GM03348 (cell line): ENCODE results near the gene SPATA31E1.
A peak's percentile ranks its signal among the peaks of the same experiment; 100 is the strongest.
"Not testable (repeated sequence)": the region's sequence is repeated elsewhere in the genome, so short reads cannot be mapped to it uniquely, and the experiment has no call there.

Experiments used
- DNase-seq: peaks from one replicate; pipeline ENCODE4 v3.0.0; 2012; ENCODE audit warnings: low spot score

SPATA31E1 gene

DNA sequence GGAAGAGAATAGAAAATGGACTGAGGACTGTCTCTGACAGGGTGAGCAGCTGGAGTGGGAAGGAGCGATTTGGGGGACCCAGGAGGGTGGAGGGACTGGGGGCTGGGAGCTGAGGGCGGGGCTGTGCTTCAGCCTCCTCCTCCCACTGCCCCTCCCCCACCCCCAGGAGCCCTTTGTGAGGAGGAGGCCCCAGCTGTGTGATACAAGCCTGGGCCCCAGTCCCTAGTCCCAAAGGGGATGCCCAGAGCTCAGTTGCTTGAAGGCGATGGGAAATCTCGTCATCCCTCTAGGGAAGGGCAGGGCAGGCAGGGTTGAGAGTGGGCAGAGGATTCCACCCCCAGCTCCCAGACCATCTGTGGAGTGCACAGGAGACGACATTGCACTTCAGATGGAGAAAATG lies at the start of gene SPATA31E1:
SPATA31E1 (plus strand) TSS at position 251 of the 400 bp plus-strand sequence; CDS start at position 266, 15 bp downstream.
- DNase-seq = no peak

DNA sequence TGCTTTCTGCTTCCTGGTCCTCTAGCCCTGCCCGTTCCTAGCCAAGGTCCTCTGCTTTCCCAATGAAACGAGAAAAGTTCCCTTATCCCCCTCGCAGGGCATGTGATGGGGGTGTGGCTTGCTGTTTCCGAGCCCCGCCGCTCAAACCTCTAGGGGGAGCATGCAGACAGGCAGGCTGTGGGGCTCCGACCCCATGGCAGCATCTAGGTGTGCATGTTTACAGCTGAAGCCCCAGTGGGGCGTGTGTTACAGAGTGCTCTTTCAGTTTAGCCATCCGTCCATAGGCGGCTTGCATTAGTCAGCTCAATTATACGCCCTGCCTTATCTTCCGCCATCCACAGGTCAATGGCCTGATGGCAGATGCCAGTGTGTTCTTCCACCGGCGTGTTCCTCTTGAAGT lies 48.3 kb upstream of the SPATA31E1 start:
- no peak for DNase-seq

DNA sequence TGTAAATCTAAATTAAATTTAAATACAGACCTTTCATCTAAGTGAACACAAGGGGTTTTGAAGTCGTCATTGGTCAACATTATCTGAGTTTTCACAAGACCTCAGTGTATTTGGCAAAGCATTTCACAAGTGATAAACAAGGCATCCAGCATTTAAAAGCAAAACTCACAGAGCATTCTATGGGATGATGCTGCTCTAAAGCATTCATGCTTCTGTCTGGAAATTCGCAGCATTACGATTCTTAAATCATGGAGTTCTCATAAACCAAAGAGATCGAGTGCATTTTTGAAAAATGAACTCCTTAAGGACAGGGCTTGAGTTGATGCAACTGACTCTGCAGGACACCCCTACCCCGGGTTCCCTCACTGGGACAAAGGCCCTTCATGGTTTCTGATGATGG lies 46.1 kb upstream of the SPATA31E1 start:
- no peak for DNase-seq

DNA sequence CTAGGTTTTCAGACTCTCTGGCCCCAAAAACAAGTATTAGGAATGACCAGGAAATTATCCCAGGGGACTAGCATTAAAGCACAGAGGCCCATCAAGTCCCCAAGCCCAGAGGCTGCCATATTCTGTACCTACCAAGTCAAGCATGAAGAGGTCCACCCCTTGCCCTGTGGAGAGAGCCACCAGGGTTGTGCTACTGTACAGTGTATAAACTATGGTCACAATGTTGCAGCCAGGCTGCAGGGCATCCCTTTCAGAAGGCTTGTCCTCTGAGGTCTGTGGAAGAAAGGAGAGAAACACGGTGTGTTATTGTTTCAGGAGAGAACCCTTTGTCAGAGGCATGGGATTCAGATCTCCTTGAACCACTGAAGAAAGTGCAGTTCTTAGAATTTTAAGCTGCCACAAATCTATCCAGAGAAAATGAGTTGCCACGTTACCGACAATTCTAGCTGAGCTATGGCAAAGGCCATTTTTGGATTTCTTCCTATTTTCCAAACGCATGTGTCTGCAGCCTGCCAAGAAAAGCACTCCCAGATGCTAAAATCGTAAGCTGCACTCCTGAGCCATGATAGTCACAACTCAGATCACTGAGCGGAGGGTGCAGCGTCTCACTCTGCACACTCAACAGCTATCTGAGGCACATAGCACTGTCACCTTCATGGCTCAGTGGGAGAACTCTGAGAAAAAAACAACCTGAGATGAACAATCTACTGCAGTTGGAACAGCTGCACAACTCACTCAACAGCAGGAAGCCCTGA lies 45.5 kb upstream of the SPATA31E1 start:
- peak; percentile 22 for DNase-seq

DNA sequence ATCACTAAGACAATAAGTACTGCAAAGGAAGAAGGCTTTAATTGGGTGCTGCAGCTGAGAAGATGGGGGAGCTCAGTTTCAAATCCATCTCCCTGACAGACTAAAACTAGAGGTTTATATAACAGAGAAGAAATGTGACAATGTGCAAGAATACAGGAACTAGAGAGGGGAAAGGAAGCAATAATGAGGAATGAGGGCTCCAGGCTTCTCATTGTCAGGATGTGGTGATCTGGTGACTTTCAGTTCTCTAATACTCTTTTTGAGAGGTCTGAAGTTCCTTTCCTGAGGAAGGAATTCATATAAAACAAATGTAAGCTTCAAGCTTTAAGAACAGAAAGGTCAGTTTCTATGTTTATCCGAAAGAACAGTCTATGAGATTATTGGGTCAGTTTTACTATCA lies 42.5 kb upstream of the SPATA31E1 start:
- DNase-seq = no peak

DNA sequence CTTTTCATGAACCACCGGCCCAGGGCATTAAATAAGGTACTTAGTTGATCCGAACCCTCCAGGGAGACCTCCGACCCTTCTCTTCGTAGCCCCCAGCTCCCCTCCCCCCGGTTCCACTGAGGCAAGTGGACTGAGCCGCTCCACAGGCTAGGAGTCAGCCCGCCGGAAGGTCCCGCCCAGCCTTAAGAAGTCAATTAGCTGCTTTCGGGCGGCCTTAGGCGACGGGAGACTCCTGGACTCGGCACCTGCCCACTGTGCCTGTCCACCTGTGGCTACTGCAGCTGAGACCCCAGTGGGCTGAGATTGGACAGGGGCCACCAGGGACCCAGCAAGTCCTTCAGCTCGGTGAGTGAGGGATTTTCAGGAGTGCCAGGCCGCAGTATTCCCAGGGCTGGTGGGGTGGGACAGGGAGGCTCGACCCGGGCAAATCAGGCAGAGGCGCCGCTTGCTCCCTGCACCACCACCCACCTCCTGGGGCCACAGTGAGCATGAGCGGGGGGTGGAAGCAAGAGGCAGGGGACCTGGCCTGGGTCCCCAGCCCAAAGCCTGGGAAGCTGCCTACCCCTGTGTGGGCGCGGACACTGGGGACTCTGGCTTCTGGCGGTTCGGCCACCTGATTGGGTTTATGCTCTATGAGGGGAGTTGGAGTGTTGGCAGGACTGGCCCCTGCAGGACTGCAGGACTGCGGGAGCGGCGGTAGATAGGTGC lies 39.6 kb upstream of the SPATA31E1 start:
- no peak for DNase-seq

DNA sequence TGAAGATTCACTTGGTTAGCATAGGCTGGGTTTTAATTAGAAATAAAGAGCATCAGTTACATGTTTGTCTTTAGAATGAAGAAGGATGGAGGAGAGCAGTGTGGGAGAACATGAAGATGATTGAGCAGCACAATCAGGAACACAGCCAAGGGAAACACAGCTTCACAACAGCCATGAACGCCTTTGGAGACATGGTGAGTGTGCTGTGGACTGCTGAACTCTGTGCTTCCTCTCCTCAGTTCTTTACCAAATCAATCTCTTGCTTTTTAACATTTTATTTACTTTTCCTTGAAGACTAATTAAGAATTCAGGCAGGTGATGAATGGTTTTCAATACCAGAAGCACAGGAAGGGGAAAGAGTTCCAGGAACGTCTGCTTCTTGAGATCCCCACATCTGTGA lies 38.2 kb upstream of the SPATA31E1 start:
- no peak for DNase-seq

DNA sequence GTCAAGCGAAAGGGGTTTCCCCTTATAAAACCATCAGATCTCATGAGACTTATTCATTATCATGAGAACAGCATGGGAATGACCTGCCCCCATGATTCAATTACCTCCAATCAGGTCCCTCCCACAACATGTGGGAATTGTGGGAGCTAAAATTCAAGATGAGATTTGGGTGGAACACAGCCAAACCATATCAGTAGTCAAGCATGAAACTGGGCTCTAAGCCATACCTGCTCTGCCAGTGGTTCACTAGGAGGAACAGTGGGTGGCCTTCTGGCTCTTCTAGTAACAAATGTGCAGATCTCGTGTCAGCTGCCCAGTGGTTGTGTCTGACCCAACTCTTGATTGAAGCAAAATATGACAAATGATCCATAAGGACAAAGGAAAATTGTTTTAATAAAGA lies 34.9 kb upstream of the SPATA31E1 start:
- DNase-seq = not testable (repeated sequence)

DNA sequence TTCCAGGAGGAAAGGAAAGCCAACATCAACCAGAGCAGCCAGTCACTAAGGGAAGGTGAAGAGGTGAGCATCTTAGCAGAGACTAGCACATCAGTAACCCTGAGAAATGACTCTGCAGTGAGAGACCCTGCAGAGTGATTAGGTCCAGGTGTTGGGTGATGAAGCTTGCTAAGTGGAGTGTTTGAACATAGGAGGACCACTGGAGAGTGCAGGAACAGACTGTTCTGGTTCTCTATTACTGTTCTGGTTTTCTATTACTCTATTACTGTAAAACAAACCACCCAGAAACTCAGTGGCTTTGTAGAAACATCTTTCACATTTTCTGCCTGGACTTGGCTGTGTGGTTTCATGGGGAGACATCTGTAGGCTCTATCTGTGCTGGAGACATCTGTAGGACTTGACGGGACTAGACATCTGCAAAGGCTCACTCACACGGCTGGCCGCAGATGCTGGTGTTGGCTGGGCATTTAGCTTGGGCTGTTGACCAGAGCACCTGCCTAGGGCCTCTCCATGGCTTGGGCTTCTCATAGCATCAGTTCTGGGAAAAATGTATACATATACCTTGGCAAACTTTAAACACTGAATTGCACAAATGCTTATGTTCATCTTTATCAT lies 33.4 kb upstream of the SPATA31E1 start:
- no peak for DNase-seq

DNA sequence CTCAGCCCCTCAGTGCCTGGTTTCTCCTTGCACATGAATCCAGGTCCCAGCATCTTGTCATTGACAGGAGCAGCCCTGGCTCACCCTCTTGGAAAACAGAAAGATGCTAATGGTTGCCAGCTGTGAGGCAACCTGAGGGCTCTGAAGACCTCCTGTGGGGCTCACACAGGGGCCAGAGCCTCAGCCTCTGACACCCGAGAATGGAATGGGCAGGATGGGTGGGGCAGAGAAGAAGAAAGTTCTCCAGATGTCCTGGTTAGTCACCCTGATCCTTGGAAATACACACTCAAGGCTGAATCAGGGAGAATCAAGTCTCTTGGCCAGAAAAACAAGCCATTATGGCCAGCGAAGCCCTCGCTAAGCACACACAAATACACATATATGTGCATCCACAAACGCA lies 32.3 kb upstream of the SPATA31E1 start:
- DNase-seq = peak; percentile 84

DNA sequence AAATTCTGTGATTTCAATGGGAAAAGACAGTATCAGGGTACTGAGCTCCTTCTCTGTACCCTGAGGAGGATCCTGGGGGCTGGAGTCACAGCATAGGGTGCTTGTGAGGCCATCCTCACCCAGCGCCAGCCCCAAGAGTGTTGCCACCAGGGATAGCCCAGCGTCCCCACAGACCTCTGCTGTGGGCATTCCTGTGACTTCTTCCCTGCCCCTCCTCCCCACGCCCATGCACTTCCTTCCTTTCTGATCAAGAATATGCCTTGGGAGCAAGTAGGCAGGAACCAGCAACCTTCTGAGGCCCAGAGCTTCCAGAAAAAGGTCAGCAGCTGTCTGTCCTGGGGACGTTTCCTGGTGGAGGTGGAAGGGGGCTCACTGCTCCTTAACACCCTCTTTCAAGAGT lies 31.5 kb upstream of the SPATA31E1 start:
- not testable (repeated sequence) for DNase-seq

DNA sequence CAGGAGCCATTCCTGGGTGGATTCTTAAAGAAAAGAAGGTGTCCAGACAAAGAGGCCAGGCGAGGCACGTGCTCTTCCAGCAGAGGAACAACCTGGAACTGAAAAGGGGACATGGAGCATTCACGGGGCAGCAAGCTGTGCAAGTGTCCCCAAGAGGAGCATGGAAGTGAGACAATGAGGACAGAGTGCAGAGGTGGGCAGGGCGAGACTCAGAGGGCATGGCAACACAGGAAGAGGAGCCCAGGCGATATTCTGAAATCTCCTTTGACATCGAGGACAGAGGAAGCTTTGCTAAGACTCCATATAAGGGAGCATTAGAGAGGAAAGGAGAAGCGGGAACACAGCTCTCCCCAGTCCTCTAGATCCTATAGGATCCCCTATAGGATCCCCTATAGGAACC lies 29.4 kb upstream of the SPATA31E1 start:
- no peak for DNase-seq

DNA sequence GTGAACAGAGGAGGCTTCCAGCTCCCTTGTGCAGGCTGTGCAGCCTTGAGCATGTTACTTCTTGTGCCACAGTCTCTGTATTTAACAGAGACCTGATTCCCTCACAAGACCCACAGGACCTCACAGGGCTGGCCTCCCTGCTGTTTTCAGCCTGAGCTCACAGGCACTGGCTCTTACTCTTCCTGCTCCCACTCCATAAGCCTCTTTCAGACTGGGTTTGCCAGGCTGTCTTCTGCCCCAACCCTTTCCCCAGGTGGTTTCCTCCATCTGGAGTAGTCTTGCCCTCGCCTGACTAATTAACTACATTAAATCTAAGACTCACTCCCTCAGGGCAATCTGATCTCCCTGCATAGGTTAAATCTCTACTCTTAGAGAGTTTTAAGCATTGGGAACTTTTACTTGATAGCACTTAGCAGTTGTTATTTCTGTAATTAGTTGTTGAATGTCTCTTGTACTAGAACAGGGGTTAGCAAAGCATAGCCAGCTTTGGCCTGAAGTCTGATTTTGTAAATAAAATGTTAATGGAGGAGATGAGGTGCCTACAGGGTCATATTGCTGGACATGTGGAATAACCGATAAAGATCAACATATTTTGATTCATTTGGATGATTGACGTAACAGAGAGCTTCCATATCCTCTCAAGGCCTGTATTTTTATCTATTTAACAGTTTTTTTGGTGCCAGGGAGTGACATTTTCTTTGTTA lies 28.6 kb upstream of the SPATA31E1 start:
- DNase-seq = no peak

DNA sequence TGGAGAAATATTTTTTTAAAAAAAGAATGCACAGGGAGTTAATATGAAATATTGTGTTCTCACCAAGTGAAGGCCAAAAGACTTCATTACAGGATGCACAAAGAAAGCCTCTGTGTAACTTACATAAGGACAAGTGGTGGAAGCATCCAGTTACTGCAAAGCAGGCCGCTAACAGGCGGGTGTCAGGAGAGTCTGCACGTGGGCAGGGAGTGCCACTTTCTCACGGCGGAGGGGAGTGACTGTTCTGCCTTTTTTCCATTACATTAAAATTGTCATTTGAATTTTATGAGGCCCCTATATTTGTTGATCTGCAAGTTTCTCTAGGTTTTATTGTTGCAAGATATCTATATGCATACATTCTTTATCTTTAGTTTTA lies 28.1 kb upstream of the SPATA31E1 start:
- no peak for DNase-seq

DNA sequence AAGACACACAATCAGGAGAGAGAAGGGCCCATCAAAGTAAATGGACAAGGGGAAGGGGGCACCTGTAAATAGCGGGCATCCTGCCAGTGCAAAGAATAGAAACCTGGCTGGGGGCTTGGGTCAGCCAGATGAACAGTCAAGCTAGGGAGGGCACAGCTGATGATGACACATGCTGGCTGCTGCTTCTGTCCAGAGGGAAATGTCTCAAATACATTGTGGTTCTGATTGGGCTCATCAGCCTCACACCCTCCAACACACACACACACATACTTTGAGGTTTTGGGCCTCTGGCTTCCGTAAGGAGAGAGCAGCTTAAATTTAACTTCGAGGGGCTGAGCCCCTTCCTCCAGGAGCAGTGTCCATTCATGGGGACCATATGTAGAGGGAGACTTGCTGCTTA lies 27.6 kb upstream of the SPATA31E1 start:
- DNase-seq = no peak

DNA sequence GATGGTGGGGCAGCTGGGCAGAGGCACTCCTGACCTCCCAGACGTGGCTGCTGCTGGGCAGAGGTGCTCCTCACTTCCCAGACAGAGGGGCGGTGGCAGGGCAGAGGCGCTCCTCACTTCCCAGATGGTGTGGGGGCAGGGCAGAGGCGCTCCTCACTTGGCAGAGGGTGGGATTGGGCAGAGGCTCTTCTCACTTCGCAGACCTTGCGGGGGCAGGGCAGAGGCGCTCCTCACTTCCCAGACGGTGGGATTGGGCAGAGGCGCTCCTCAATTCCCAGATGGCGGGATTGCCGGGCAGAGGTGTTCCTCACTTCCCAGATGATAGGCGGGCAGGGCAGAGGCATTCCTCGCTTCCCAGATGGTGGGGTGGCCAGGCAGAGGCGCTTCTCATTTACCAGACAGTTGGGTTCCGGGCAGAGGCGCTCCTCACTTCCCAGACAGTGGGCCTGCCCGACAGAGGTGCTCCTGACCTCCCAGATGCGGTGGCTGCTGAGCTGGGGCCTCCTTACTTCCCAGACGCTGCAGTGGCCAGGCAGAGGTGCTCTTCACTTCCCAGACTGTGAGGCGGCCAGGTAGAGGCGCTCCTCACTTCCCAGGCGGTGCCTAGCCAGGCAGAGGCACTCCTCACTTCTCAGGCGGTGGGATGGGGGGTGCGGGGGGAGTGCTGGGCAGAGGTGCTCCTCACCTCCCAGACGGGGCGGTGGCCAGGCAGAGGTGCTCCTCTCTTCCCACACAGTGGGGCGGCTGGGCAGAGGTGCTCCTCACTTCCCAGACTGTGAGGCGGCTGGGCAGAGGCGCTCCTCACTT lies 25.3 kb upstream of the SPATA31E1 start:
- no peak for DNase-seq

DNA sequence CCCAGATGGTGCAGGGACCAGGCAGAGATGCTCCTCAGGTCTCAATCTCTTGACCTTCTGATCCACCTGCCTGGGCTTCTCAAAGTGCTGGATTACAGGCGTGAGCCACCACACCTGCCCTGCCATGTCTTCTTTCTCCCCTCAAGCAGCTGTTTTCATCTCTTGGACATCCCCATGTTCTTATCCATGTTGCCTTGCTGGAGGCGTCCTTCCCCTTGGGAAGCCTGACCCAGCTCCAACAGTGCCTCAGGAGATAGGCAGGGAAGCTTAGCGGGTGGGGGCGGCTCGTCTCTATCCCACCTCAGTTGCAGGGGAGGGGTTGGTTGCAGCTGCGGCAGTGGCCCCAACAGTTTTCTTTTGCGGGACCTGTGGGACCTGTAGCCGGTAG lies 24.7 kb upstream of the SPATA31E1 start:
- no peak for DNase-seq

DNA sequence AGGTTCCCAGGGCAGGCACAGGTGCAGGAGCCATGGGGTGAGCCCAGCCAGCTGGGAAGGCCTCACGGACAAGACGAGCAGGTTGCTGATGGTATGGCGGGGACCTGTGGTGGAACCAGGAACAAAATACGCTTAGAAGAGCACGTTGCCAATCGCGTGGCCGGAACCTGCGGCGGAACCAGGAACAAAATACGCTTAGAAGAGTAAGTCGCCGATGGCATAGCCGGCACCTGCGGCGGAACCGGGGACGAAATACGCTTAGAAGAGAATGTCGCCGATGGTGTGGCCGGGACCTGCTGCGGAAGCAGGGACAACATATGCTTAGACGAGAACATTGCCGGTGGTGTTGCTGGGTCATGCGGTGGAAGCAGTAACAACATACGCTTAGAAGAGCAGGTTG lies 23.5 kb upstream of the SPATA31E1 start:
- no peak for DNase-seq

DNA sequence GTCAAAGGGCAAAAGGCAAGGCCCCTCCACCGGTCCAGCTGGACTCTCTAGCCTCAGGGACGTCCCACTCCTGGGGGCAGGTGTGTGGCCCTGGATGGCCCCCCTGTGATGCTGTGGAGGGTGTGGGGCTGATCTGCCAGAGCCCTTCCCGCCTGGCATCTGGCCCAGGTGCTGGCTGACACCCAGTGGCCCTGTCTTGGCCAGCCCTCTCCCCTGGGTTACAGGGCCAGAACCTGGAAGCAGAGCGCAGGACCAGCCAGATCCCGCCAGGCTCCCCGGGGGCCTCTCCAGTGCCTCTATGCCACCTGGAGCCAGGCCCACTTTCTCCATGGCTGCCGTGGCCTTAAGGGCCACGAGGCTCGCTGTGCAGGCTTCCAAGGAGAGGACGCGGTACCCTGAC lies 22.9 kb upstream of the SPATA31E1 start:
- no peak for DNase-seq

DNA sequence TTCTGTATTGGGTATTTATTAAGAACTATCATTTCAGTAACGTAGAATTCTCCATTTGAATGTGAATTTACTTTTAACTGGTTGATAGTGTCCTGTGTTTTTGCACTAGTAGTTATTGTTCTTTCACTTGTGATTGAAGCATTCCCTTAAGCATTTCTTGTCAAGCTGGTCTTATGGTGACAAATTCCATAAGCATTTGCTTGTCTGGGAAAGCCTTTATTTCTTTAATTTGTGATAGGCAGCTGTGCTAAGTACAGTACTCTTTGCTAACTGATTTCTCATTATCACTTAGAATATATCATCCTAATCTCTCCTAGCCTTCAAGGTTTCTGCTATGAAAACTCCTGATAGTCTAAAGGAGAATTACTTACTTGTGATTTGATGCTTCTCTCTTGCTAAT lies 21.3 kb upstream of the SPATA31E1 start:
- DNase-seq = no peak

DNA sequence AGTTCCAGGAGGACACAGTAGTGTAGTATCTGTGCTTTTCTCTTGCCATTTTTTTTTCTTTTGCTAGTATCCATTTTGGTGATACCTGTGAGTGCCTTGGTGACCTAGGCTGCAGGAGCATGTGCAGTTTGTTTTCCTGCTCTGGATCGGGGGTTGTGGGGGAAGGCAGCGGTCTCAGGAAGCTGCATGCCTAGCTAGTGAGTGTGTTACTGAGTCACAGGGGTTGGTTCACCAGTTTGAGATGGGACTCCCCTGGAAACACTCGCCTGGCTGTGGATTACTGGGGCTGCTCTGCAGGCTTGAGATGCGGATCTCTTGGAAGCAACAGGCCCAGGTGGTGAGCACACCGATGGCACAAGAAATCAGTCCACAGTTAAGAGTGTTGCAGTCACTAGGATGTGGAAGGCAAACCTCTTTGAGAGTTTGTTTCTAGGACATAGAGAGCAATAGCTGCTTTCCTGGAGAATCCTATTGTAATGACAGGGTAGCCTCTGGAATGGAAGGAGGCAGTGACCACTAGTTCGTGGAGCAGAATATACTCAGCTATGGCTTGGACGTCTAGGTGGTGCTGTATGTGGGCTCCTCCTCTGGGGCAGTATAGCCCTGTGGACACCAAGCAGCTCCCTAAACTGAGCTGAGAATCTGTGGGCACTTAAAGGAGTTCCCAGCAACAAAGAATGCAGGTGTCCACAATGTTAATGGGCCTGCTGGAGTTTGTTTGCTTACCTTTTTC lies 20.0 kb upstream of the SPATA31E1 start:
- DNase-seq = peak; percentile 80
